ENCODE data around the gene TMEM119. TPM values are rescaled to one million over a fixed set of nuclear protein-coding genes. Genes with fewer than 3 reads are reported as not detected.
A peak's percentile ranks its signal among the peaks of the same experiment; 100 is the strongest.

Gene TMEM119
- total and polyA plus RNA-seq, 9 of the 15 experiments (the other 6 are each of a cell fraction or from before 2014, with no cell fraction given): 0.18 TPM; not detected in 8

GRCh38 chr12:108620236-108620879 is 22.5 kb upstream of the TMEM119 start (continued):
- TF ChIP-seq NR2C1 (IDR thresholded peaks at IDR 0.05) (no peak), NR2C1 (tag; IDR thresholded peaks at IDR 0.05) (0 out of 2 replicates have a peak, but pooled peaks have one; percentile 13), ZNF316 (IDR thresholded peaks at IDR 0.05) (peak; percentile 36; the same call in 1 of the 2 replicates), BRF2 (IDR thresholded peaks at IDR 0.05; ENCODE audit: borderline replicate concordance, insufficient read depth, insufficient read length) (no peak), SIRT6 (IDR thresholded peaks at IDR 0.05; ENCODE audit: low read depth, low read length) (no peak), MIER1 (IDR thresholded peaks at IDR 0.05; ENCODE audit: low read depth) (no peak), ETV6 (IDR thresholded peaks at IDR 0.05; ENCODE audit: borderline replicate concordance in 1 of 2, low read depth in 2 of 2, low read length in 1 of 2) (no peak), ETV6 (CRISPR knock-in tag; IDR thresholded peaks at IDR 0.05; ENCODE audit: borderline replicate concordance) (no peak), ETV1 (tag; conservative IDR thresholded peaks at IDR 0.05; ENCODE audit: low read depth) (no peak), NCOA6 (IDR thresholded peaks at IDR 0.05) (no peak), TRIM28 (IDR thresholded peaks at IDR 0.05) (no peak), ZNF561 (CRISPR knock-in tag; conservative IDR thresholded peaks at IDR 0.05) (no peak), MGA (IDR thresholded peaks at IDR 0.05) (peak; percentile 34; the same call in 1 of the 2 replicates), DEAF1 (CRISPR knock-in tag; IDR thresholded peaks at IDR 0.05) (no peak)
